HG03280 (cell line): ENCODE results near the gene LAMC3.
"Not testable (repeated sequence)": the region's sequence is repeated elsewhere in the genome, so short reads cannot be mapped to it uniquely, and the experiment has no call there.

Experiments used
- ATAC-seq: cut with Tn5 transposase; IDR thresholded peaks from one replicate; pipeline ENCODE4 v1.9.1; 2021; ENCODE audit warnings: mild to moderate bottlenecking, moderate library complexity; ENCODE audit not compliant: unreplicated experiment

The LAMC3 gene

DNA sequence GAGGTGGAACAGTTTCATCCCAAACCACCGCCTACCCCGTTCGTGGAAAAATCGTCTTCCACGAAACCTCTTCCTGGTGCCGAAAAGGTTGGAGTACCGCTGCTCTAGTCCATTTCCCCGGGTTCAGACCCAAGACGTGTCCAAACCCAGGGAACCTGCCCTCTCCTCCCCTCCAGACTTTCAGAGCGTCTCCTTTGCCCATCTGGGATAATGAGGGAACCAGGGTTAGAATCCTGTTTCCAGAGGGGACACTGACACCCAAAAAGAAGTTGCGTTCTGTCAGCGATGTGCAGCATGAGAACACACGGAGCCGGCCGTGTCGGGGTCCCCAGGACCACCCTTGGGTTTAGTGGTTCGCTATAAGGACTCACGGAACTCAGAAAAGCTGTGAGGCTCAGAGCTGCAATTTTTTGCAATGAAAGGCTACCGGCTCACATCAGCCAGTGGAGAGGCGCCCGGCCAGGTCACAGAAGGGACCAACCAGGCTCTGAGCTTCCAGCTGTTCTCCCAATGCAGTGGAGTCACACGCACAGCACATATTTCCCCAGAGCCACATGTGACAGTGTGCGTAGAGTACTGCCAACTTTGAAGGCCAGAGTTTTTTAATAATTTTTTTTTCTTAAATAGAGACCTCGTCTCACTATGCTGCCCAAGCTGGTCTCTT is 19.4 kb downstream of the LAMC3 start:
- no peak for ATAC-seq

DNA sequence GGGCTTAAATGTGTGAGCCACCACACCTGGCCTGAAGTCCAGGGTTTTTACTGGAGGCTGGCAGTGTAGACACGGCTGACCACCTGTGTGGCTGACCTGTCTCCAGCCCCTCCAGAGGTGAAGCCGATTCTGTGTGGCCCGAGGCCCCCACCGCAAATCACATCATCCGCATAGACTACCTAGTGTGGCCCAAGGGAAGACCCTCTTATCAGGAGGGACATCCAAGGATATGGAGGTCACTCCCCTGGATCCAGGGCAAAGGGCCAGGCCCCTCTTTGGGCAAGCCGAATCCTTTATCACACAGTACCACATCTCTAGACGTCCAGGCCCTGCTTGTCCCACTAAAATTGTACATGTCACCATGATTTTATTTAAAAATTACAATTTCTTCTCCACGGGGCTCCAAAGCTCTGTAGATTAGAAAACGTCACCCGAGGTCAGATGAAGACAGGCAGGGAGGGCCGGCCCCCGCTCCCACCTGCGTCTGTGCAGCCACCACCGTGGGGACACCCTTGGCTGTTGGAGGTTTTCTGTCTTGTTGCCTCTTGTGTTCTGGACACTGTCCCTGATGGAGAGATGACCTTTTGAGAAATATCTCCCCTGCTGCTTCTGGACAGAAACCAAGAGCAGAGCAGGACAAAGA is 20.1 kb downstream of the LAMC3 start:
- no peak for ATAC-seq

DNA sequence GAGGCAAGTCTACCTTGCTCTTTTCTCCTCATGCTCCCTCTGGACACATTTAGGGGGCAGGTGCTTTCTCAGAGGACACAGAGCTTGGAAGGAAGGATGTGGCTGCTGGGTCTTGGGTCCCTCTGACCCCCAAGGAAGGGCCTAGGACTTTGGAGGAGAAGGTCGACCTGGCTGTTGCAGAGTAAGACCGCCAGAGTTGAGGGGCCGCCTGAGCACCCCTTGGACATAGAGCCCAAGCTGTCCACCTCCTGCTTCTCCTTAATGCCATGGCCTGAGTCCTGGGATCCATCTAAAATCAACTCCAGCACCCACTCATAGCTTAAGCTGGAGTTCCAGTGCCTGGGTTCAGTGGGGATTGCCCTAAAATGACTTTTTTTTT is 20.6 kb downstream of the LAMC3 start:
- no peak for ATAC-seq

DNA sequence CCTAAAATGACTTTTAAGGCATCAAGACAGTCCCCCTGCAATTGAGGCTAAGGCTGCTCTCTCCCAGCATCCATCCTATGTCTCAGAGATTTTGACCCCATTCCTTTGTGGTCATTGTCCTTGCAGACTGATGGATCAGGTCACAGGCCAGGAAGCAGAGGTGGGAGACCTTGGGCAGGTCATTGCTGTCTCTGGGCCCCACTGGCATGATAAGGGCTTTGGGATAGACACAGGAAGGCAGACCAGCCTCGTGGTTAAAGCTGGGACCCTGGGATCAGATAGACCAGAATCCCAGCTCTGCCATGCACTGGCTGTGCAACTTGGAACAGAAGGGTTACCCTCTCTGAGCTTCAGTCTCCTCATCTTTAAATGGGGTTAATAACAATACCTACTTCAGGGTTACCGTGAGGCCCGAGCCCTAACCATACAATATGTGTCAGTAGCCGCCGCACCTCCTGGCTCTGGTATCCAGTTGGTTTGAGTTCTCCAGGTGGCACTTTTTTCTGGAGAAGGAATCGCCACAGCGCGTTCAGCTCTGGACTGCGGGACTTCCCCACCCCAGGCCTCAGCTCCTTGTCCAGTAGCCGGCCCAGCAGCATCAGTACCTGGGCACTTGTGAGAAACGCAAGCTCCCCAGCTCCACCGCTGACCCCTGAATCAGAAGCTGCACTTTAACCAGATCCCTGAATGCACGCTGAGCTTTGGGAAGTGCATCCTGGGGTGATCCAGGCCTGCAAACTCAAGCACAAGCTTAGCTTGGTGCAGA is 21.4 kb downstream of the LAMC3 start:
- no peak for ATAC-seq

DNA sequence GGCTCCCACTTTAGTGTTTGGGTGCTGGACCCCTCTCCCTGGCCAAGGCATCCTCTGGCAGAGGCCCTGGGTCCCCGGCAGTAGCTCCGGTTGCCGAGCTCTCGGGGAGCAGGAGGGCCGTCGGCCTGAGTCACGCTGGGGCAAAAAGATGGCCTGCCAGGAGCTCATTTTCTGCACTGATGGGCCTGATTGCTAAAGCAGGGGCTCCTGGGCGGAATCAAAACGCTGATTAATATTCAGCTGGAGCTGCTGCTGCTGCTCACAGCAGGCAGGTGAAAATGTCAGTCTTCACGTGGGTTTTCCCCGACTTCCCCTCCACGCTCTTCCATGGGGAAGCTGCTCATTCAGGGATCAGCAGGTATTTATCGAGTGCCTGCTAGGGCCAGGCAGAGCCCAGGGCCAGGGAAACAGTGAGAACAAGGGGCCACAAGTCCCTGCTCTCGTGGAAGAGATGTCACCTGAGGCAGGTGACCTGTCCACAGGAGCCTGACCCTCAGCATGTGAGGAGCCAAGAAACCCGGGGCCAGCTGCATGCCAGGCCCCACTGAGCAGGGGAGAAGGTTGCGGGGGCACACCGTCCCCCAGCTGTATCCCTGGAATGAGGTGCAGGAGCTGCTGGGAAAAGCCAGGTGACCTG is 22.1 kb downstream of the LAMC3 start:
- ATAC-seq, result no peak

DNA sequence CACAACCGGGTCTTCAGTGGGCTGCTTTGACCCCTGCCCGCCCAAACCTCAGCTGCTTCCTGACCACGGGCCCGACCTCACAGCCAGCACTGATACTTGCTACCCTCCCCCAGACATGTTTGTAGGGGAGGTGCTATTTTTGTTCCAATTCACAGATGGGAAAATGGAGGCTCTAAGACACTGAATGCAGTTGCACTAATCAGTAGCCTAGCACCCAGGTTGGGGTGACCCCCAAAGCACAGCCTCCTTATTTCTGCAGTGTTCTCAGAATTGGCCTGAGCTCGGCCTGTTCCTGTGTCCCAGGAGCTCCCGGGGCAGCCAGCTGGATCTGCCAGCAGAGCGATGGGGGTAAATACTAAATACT is 22.6 kb downstream of the LAMC3 start:
- ATAC-seq, result no peak

DNA sequence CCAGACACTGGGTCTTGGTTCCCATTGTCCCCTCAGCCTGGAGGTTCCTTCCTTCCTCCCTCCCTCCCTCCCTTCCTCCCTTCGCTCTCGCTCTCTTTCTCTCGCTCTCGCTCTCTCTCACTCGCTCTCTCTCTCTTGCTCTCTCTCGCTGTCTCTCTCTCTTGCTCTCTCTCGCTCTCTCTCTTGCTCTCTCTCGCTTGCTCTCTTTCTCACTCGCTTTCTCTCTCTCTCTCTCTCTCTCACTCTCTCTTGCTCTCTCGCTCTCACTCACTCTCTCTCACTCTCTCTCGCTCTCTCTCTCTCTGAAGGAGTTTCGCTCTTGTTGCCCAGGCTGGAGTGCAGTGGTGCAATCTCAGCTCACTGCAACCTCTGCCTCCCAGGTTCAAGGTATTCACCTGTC is 23.4 kb downstream of the LAMC3 start:
- ATAC-seq, result no peak

DNA sequence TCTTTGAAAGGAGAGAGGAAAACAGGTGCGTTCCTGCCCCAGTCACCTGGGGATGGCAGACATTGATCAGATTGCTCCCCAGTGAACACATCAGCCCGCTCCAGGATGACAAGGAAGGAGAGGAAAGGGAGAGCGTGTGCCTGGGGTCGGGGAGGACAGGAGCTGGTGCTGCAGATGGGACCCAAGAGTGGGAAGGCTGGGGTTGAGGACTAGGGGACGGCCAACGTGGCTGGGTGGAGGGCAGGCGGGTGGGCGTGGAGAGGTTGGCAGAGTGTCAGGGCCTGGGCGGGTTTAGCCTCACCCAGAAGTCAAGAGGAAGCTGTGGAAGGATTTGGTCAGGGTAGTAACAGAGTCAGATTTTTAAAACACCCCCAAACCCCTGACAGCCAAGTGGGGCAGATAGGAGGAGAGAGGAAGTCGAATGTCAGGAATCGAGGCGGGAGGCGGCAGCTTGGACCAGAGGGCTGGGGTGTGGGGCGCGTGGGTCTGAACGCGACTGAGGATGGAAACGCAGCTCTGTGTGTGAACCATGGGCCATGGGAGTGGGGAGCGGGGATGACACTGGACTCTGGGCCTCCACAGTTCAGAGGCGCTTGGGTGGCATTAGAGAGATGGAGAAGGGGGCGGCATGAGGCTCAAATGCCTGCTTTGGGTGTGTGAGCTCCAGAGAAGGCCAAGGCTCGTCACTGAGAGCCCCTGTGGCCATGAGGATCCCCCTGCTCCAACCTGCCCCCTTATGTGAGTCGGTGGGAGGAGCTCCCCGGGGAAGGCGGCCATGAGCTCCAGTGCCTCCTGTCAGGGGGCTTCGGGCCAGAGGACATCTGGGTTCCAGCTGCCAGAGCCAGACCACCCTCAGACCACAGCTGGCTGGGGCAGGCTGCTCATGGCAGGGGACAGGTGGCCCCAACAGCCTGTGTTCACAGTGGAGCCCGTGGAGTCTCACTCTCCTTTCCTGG is 24.6 kb downstream of the LAMC3 start:
- ATAC-seq, result no peak

DNA sequence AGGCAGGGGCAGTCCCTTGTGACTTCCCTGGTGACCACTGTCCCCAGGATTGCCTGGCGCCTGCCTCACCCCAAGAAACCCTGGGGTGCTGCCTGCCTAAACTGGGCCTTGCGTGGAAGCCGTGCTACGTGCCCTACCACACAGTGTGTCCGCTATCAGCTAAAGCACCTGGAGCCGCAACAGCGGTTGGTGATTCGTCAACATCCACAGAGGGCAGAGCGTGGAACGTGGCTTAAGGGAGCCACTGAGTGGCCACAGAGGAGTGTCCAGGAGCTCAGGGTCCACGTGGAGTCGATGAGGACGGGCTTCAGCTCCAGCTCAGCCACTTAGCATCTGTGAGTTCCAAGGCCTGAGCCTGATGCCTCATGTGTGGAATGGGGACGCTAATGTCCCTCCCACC is 25.3 kb downstream of the LAMC3 start:
- ATAC-seq, result no peak

DNA sequence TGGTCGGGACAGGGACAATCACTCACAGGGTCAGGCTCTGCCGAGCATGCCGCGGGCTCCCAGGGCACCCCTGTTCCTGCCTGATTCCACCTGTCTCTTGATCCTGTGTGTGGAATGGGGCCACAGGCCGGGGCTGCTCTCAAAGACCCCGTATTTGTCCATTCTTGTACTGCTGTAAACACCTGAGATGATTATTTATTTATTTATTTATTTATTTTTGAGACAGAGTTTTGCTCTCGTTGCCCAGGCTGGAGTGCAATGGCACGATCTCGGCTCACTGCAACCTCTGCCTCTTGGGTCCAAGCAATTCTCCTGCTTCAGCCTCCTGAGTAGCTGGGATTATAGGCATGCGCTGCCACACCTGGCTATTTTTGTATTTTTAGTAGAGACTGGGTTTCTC is 25.8 kb downstream of the LAMC3 start:
- not testable (repeated sequence) for ATAC-seq

DNA sequence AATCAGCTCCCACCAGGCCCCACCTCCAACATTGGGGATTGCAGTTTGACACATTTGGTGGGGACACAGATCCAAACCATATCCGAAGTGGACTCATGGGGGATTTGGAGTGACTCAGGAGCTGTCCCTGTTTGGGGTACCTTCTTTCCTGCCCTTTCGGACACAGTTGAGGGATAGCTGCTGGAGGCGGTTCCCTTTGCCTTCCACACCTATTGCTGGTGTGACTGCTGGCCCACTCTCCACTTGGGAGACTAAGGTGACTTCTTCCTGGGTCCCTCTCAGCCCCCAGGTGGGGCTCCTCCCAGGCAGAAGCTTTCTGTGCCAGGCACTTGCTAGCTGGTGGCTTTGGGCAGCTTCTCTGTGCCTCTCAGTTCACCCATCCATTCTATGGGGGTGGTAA is 26.6 kb downstream of the LAMC3 start:
- no peak for ATAC-seq

DNA sequence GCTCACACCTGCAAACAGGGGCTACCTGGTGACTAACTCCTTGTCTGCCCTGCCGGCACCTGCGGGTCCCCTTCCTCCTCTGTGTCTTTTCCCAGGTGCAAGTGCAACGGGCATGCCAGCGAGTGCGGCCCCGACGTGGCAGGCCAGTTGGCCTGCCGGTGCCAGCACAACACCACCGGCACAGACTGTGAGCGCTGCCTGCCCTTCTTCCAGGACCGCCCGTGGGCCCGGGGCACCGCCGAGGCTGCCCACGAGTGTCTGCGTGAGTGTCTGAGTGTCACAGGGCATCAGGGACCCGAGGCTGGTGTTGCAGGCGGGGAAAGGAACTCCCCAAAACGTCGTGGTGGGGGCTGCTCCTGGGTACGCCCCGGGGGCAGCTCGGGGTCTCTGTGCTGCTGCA is 27.1 kb downstream of the LAMC3 start:
- no peak for ATAC-seq

DNA sequence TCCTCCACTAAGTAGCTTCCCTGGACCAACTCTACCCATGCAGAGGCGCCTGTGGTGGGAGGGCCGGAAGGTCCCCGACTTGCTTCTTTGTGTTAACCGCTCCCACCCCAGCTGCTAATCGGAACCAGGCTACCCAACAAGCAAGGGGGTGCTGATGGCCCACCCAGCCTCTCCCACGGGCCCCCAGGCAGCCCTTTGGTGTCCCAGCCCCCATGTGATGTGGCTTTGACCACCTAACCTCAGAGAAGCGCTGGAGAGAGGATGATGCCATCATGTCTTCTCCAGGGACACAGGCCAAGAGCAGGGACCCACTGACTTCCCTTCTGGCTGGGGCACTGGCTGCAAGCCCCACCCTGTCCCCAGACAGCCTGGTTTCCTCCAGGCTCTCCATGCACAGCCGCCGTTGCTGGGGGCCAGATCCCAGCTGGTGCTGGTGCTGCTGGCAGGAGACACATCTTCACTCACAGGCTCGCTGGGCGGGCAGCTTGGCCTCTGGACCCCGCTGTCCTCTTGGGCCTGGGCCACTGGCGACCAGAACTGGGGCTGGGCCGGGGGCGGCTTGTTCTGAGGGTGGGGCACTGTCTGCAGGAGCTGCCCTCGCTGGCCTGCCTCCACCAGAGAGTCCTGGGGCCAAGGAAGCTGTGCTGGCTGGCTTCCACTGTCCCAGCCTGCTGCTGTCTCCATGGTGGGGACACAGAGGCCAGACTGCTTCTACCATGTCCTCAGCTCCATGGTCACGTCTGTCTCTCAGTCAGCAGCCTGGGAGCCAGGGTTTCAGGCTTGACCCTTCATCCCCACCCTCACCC is 27.8 kb downstream of the LAMC3 start:
- ATAC-seq, result no peak

DNA sequence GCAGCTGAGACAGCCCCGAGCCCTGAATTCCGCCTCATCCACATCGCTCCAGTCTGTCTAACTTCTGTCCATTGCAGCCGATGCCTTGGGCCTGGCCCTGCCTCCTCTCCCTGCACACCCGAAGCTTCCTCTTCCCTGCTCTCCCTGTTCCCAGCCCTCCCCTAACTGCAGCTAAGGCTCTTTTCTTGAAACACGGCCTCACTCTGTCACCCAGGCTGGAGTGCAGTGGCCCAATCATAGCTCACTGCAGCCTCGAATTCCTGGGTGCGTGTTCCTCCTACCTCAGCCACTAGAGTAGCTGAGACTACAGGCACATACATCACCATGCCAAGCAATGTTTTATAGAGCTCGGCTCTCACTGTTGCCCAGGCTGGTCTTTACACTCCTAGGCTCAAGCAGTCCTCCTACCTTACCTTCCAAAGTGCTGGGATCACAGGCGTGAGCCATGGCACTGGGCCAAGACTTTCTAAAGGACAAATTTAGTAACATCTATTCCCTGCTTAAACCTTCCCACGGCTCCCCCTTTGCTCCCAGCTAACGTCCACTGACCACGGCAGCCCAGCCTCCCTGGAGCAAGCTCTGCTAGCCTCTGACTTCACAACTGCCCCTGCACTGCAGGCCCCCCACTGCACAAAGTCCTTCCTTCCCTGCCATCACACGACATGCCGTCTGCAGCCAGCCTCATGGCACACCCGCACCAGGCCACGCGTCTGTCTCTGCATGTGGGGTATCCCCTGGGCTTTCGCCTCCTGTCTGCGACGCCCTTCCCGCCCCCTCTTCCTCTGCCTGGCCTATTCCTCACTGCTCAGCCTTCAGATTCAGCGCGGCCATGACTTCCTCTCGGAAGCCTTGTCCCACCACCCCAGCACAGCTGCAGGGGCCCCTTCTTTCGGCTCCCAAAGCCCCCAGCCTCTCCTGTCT is 28.6 kb downstream of the LAMC3 start:
- ATAC-seq, result no peak

DNA sequence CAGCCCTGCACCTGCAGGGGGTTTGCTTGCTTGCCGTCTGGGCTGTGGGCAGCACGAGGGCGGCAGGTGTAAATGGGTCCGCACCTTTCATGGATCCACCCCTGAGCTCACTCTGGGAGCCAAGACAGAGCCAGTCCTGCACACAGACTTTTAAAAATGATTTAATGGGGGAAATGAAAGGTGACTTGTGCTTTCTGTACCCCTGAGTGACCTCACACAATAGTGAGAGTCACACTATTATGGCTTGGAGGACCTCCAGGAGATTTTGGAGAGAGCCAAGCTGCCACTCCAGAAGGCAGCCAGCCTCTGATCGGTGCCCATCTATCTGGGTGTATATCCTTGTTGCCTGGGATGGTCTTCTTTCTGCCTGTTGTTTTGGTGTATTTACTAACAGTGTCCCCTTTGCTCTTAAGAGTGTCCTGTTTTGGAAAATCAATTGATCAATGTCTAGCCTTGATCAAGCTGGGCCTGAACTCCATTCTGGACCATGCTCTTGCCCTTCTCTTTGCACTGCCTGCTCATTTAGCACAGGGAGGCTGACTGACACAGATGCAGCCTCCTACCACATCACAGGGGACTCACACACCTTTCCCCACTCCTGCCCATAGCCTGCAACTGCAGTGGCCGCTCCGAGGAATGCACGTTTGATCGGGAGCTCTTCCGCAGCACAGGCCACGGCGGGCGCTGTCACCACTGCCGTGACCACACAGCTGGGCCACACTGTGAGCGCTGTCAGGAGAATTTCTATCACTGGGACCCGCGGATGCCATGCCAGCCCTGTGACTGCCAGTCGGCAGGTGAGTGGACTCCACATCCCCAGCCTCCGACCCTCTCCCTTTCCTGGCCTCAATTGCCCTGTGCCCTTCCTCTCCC is 29.5 kb downstream of the LAMC3 start:
- no peak for ATAC-seq

DNA sequence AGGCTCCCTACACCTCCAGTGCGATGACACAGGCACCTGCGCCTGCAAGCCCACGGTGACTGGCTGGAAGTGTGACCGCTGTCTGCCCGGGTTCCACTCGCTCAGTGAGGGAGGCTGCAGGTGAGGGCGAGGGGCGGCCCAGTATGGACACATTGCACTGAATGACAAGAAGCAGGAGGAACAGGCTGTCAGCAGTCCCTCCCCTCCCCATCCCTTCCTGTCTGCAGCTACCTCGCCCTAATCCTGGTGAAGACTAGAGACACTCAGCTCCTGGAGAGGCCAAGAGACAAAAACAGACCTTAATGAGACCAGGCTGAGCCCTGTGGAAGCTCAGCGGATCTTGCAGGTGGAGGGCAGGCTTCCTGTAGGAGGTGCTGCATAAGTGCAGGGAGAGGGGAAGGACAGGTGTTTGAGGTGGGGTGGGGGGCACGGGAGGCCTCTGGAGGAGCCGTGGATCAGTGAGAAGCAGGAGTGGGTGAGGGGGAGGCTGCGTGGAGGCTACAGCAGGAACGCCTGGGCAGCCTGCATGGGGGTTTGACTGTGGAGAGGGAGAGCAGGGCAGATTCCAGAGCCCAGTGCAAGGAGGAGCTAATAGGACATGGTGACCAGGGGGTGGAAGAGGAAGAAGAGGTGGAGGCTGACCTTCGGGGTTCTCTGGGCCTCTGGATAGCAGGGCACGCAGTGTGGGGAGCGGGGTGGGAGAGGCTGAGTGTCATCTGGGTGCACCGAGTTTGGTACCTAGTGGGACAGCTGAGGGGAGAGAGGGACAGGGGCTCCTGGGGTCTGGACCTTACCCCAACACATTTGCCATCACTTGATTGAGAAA is 30.4 kb downstream of the LAMC3 start:
- no peak for ATAC-seq

DNA sequence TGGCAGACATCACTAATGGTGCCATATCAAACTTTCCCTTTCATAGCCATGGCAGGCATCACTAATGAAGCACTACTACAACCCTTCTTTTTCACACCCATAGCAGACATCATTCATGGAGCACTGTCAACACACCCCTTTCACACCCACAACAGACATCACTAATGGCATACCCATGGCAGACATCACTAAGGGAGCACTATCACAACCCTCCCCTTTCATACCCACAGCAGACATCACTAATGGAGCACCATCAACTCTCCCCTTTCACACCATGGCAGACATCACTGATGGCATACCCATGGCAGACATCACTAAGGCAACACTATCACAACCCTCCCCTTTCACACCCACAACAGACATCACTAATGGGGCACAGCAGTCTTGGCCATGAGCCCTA is 33.7 kb downstream of the LAMC3 start:
- ATAC-seq, result no peak
